Glomerular endothelial cell (primary cell): ENCODE results near the gene EGLN3. TPM values are rescaled to one million over a fixed set of nuclear protein-coding genes. Genes with fewer than 3 reads are reported as not detected.
A peak's percentile ranks its signal among the peaks of the same experiment; 100 is the strongest.
"Not testable (repeated sequence)": the region's sequence is repeated elsewhere in the genome, so short reads cannot be mapped to it uniquely, and the experiment has no call there.

ENCODE experiments used
- DNase-seq: peaks from one replicate; pipeline ENCODE4 v3.0.0-alpha.2; 2011; ENCODE audit warnings: low read depth, low spot score; ENCODE audit errors: extremely low read depth
- total RNA-seq: library from RNA; depleted of rRNA; stranded (reverse); fragments of >200 nt; gene quantifications from 2 replicates; pipeline ENCODE4 v1.2.3, GENCODE V29; 2015

The EGLN3 gene
- total RNA-seq, 1 donor from 2014 or later, result 1.3 TPM

- no peak for DNase-seq
Observed at GRCh38 chr14:33938131-33938949, 12.5 kb downstream of the EGLN3 start.

GRCh38 chr14:33936391-33936790, 14.5 kb downstream of the EGLN3 start:
- DNase-seq, result no peak

GRCh38 chr14:33934938-33935337, 15.9 kb downstream of the EGLN3 start:
- DNase-seq, result no peak

- no peak for DNase-seq
Observed at GRCh38 chr14:33934043-33934750, 16.7 kb downstream of the EGLN3 start.

GRCh38 chr14:33933386-33933933, 17.4 kb downstream of the EGLN3 start:
- no peak for DNase-seq

GRCh38 chr14:33932576-33933345, 18.1 kb downstream of the EGLN3 start:
- DNase-seq, result no peak

- no peak for DNase-seq
Observed at GRCh38 chr14:33932033-33932432, 18.8 kb downstream of the EGLN3 start.

- no peak for DNase-seq
Observed at GRCh38 chr14:33931461-33931860, 19.4 kb downstream of the EGLN3 start.

- DNase-seq, result no peak
Observed at GRCh38 chr14:33930439-33930838, 20.4 kb downstream of the EGLN3 start.

- DNase-seq, result no peak
Observed at GRCh38 chr14:33929799-33930408, 21.0 kb downstream of the EGLN3 start.

GRCh38 chr14:33928895-33929294, 22.0 kb downstream of the EGLN3 start:
- DNase-seq, result no peak

GRCh38 chr14:33927944-33928343, 22.9 kb downstream of the EGLN3 start:
- DNase-seq, result no peak

- DNase-seq, result not testable (repeated sequence)
Observed at GRCh38 chr14:33926967-33927366, 23.9 kb downstream of the EGLN3 start.

- DNase-seq, result no peak
Observed at GRCh38 chr14:33925946-33926345, 24.9 kb downstream of the EGLN3 start.

- DNase-seq, result no peak
Observed at GRCh38 chr14:33925235-33925634, 25.6 kb downstream of the EGLN3 start.

- DNase-seq, result no peak
Observed at GRCh38 chr14:33924566-33925100, 26.2 kb downstream of the EGLN3 start.

- peak; percentile 77 for DNase-seq
Observed at GRCh38 chr14:33922125-33922524, 28.7 kb downstream of the EGLN3 start.

GRCh38 chr14:33918256-33918655, 32.6 kb downstream of the EGLN3 start:
- no peak for DNase-seq

GRCh38 chr14:33917661-33918060, 33.2 kb downstream of the EGLN3 start:
- no peak for DNase-seq
